Stimulated activated CD4-positive, alpha-beta T cell treated with anti-CD3 and anti-CD28 coated beads, Interleukin-4, amount 100 ng/mL, for 4 hours (primary cell): ENCODE measurements around the gene KHSRP.
"Not testable (repeated sequence)": the region's sequence is repeated elsewhere in the genome, so short reads cannot be mapped to it uniquely, and the experiment has no call there.

Source experiments
- DNase-seq, 2 experiments: peaks; one replicate each; pipeline ENCODE4 v3.0.0-alpha.2; 2020

The KHSRP gene

GRCh38 chr19:6416658-6417405 lies 7.8 kb downstream of the KHSRP start:
- no peak for DNase-seq

- DNase-seq = no peak
Observed at GRCh38 chr19:6415591-6416190, 8.9 kb downstream of the KHSRP start.

GRCh38 chr19:6414793-6415590 lies 9.6 kb downstream of the KHSRP start:
- no peak for DNase-seq

- no peak for DNase-seq
Observed at GRCh38 chr19:6413721-6414643, 10.6 kb downstream of the KHSRP start.

GRCh38 chr19:6413291-6413690 lies 11.3 kb downstream of the KHSRP start:
- no peak for DNase-seq

- peak; percentile 34 to 44 for DNase-seq
Observed at GRCh38 chr19:6412447-6413091, 12.0 kb downstream of the KHSRP start.

- DNase-seq = no peak
Observed at GRCh38 chr19:6412061-6412446, 12.6 kb downstream of the KHSRP start.

- DNase-seq = no peak
Observed at GRCh38 chr19:6409346-6409745, 15.3 kb downstream of the KHSRP start.

GRCh38 chr19:6406401-6406800 lies 18.2 kb downstream of the KHSRP start:
- no peak for DNase-seq

GRCh38 chr19:6402837-6403608 lies 21.6 kb downstream of the KHSRP start:
- DNase-seq = no peak

- DNase-seq = no peak
Observed at GRCh38 chr19:6402058-6402457, 22.6 kb downstream of the KHSRP start.

GRCh38 chr19:6400062-6400944 lies 24.3 kb downstream of the KHSRP start:
- DNase-seq = not testable (repeated sequence)

GRCh38 chr19:6396305-6396704 lies 28.3 kb downstream of the KHSRP start:
- no peak for DNase-seq

GRCh38 chr19:6394831-6395230 lies 29.8 kb downstream of the KHSRP start:
- DNase-seq = no peak

GRCh38 chr19:6393983-6394412 lies 30.6 kb downstream of the KHSRP start:
- DNase-seq = no peak

GRCh38 chr19:6393074-6393982 lies 31.3 kb downstream of the KHSRP start, which contains the start of gene GTF2F1:
GTF2F1 (minus strand) TSS chr19:6393164; CDS start chr19:6392995, 169 bp downstream.
- DNase-seq = peak; percentile 91 to 93

- DNase-seq = no peak
Observed at GRCh38 chr19:6392221-6393073, 32.2 kb downstream of the KHSRP start.

GRCh38 chr19:6387372-6387771 lies 37.2 kb downstream of the KHSRP start:
- DNase-seq = no peak
